ENCODE measurements around the gene ZGLP1.

The ZGLP1 gene

DNA sequence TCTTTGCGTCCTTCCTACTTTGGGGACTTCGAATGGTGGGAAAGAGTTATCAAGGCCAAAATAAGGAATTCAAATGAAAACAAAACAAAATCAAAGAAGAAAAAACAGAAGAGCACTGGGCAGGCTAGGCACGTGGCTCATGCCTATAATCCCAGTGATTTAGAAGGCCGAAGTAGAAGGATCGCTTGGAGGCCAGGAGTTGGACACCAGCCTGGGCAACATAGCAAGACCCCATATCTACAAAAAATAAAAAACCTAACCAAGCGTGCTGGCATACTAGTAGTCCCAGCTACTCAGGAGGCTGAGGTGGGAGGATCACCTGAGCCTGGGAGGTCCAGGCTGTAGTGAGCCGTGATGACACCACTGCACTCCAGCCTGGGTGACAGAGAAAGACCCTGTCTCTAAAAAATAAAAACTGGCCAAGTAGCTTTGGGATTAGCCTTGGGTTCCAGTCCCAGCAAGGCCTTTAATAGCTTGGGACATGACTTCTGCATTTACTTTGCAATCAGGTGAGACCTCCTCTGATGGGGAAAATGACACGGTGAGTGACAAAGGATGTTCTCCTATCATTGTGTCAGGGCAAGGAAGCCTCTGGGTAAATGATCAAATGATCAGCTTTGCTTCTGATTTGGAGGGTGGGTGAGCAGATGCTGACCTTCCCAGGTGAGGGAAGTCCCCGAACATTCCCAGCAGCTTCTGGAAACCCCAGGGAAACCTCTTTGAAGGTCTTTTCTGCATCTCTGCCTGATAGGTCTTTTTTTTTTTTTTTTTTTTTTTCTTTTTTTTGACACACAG lies 31.6 kb downstream of the ZGLP1 start:
- DNase-seq (ENCODE audit: low spot score) = no peak

DNA sequence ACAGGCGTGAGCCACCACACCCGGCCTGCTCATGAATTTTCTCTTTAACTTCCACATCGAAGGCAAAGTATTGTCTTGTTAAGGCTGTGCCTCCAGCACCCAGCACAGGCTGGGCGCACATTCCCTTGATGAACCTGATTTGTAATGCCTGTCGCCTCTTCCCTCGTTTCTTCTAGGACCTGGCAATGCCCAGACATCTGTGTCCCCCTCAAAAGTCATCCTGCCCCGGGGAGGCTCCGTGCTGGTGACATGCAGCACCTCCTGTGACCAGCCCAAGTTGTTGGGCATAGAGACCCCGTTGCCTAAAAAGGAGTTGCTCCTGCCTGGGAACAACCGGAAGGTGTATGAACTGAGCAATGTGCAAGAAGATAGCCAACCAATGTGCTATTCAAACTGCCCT lies 35.0 kb downstream of the ZGLP1 start:
- DNase-seq (ENCODE audit: low spot score) = no peak

DNA sequence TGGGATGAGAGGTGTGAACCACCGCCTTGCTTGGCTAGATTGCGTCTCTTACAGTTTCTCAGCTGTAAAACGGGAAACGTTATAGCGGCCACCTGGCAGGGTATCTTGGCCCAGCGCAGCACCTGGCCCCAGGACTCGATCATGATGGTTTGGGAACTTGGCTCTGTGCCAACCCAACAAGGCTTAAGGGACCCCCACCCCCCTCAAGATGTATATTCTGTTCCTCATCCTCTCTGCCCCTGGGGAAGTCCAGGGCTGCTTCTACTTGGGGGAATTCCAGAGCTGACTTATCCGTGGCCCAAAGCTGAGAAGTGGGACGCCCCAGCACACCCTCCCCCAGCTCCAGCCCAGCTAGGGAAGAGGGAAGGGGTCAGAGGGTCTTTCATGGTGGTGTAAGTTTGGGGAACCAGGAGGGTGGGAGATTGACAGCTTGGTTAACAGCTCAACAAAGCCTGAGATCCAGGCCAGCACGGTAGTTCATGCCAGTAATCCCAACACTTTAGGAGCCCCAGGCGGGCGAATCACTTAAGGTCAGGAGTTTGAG lies 38.0 kb downstream of the ZGLP1 start:
- DNase-seq (ENCODE audit: low spot score) = no peak

DNA sequence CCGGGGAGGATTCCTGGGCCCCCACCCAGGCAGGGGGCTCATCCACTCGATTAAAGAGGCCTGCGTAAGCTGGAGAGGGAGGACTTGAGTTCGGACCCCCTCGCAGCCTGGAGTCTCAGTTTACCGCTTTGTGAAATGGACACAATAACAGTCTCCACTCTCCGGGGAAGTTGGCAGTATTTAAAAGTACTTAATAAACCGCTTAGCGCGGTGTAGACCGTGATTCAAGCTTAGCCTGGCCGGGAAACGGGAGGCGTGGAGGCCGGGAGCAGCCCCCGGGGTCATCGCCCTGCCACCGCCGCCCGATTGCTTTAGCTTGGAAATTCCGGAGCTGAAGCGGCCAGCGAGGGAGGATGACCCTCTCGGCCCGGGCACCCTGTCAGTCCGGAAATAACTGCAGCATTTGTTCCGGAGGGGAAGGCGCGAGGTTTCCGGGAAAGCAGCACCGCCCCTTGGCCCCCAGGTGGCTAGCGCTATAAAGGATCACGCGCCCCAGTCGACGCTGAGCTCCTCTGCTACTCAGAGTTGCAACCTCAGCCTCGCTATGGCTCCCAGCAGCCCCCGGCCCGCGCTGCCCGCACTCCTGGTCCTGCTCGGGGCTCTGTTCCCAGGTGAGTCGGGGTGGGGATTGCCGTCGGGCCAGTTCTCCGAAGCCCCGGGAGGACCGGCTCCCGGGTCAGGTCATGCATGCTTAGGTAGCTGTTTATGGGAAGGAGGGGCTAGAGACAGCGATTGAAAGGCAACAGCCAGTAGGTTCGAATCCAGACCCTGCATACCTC lies 38.8 kb downstream of the ZGLP1 start, which contains the start of gene ICAM1:
Gene ICAM1 (plus strand): TSS at position 505 of the 779 bp plus-strand sequence. CDS start 40 bp downstream, at position 545.
- no peak for DNase-seq (ENCODE audit: low spot score)

DNA sequence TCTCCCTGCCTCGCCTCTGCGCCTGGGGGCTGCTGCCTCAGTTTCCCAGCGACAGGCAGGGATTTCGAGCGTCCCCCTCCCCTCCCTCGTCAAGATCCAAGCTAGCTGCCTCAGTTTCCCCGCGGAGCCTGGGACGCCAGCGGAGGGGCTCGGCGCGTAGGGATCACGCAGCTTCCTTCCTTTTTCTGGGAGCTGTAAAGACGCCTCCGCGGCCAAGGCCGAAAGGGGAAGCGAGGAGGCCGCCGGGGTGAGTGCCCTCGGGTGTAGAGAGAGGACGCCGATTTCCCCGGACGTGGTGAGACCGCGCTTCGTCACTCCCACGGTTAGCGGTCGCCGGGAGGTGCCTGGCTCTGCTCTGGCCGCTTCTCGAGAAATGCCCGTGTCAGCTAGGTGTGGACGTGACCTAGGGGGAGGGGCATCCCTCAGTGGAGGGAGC lies 39.4 kb downstream of the ZGLP1 start:
- no peak for DNase-seq (ENCODE audit: low spot score)

DNA sequence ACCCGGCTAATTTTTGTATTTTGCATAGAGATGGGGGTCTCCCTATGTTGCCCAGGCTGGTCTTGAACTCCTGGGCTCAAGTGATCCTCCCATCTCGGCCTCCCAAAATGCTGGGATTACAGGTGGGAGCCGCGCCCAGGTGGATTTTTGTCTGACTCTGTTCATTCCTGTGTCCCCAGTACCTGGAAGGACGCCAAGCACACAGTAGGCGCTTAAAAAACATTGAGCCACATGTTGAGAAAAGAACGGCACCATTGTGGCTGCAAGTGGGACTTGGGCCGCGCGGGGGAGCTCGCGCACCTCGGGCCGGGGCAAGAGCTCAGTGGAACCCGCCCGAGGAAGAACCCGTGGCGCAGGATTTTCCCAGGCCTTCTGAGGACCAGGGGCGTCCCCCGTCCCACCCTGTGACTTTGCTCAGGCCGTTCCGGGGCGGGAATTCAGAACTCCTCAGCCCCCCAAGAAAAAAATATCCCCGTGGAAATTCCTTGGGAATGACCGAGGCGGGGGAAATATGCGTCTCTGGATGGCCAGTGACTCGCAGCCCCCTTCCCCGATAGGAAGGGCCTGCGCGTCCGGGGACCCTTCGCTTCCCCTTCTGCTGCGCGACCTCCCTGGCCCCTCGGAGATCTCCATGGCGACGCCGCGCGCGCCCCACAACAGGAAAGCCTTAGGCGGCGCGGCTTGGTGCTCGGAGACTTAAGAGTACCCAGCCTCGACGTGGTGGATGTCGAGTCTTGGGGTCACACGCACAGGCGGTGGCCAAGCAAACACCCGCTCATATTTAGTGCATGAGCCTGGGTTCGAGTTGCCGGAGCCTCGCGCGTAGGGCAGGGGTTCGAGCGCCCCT lies 40.1 kb downstream of the ZGLP1 start:
- DNase-seq (ENCODE audit: low spot score) = peak; percentile 60

DNA sequence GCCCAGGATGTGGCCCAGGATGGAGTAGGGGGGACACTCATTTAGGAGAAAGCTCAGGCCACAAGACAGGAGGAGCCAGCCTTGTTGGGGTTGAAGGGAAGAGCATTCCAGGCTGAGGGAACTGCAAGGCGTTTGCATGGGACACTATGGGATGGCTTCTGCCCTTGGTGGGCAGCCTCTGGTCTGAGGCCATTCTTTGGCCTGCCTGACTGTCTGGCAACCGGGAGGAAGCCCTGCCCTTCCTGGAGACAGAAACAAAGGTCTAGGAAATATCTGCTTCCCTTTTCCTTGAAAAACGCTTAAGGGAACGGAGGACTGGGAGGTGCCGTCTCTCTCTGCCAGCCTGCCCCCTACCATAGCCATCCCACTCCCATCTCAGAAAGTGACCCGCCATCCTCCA lies 41.5 kb downstream of the ZGLP1 start:
- no peak for DNase-seq (ENCODE audit: low spot score)

DNA sequence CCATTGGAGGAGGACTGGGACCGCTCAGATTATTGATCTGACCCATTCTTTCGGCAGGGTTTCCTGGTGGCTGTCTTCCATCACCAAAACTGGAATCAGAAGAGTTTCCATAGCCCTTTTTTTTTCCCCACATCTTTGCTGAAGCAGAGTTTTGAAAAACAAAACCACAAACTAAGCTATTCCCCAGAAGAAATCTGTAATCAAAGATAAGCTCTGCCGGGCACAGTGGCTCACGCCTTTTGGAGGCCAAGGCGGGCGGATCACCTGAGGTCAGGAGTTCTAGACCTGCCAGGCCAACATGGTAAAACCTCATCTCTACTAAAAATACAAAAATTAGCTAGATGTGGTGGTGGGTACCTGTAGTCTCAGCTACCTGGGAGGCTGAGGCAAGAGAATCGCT lies 42.9 kb downstream of the ZGLP1 start:
- DNase-seq (ENCODE audit: low spot score) = no peak

DNA sequence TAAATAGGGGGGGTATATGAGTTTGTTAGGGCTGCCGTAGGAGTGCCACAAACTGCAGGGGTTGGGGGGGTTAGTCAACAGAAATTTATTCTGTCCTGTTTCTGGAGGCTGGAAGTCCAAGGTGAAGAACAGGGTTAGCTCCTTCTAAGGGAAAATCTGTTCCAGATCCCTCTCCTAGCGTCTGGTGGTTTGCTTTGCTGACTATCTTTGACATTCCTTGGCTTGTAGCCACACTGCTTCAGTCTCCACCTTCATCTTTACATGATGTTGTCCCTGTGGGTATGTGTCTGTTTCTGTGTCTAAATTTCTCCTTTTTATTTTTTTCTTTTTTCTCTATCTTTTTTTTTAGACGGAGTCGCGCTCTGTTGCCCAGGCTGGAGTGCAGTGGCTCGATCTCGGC lies 46.8 kb downstream of the ZGLP1 start:
- no peak for DNase-seq (ENCODE audit: low spot score)

DNA sequence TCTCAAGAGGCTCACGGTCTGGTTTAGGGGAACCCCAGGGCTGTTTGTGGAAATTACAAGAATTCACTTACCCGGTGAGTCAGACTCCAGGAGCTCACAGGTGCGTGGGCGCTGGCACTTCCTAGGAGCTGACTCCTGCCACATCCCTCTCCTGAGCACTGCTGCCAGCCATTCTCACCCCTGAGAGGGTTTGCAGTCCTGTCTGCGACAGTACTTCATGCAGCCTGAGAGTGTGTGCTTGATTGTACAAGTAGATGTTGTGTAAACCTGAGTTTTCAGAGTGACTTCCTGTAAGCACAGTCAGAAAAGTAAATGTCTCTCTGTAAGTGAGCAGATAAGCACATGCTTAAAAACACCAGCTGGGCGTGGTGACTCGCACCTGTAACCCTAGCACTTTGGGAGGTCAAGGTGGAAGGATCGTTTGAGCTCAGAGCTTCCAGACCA lies 49.5 kb downstream of the ZGLP1 start:
- no peak for DNase-seq (ENCODE audit: low spot score)

DNA sequence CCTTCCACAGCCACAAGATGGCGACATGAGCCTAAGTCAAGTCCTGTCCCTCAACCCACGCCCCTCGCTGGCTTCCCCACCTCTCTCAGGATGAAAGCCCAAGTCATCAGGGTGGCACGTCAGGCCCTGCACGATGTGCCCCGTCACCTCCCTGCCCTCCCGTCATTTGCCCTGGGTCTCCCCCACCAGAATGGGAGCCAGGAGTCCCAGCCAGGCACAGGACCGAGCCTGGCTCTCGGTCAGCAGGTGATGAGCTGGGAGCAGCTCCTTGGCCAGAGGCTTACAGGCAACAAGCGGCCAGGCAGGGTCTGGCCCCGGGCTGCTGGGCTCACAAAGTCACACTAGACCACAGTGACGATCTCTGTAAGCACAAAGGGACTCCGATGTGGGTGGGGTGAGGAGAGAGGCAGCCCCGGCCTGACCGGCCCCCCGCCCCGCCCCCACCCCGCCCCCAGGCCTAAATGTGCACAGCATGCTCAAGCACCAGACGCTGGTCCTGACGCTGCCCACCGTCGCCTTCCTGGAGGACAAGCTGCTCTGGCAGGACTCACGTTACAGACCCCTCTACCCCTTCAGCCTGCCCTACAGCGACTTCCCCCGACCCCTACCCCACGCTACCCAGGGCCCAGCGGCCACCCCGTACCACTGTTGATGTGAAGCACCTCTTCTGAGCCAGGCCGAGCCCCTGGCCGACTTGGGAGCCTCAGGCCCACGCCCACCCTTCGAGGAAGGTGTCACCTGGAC lies 50.3 kb downstream of the ZGLP1 start:
- DNase-seq (ENCODE audit: low spot score) = peak; percentile 83

DNA sequence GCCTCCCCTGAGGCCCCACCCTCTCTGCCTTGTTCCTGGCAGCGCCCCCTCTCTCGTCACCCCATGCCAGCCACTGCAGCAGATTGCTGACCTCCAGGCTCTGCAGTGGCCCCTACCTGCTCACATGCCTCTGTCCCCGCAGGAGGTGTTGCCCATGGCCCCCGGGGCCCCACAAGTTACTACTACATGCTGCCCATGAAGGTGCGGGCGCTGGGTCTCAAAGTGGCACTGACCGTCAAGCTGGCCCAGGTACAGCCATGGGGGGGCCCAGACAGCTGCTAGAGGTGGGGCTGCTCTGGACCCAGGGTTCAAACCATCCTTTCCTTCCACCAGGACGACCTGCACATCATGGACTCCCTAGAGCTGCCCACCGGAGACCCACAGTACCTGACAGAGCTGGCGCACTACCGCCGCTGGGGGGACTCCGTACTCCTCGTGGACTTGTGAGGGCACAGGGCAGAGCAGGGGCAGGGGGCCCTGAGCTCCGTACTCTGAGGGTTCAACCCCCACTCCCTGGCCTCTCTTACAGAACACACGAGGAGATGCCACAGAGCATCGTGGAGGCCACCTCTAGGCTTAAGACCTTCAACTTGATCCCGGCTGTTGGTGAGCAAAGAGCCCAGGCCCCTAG lies 51.4 kb downstream of the ZGLP1 start:
- DNase-seq (ENCODE audit: low spot score) = no peak

DNA sequence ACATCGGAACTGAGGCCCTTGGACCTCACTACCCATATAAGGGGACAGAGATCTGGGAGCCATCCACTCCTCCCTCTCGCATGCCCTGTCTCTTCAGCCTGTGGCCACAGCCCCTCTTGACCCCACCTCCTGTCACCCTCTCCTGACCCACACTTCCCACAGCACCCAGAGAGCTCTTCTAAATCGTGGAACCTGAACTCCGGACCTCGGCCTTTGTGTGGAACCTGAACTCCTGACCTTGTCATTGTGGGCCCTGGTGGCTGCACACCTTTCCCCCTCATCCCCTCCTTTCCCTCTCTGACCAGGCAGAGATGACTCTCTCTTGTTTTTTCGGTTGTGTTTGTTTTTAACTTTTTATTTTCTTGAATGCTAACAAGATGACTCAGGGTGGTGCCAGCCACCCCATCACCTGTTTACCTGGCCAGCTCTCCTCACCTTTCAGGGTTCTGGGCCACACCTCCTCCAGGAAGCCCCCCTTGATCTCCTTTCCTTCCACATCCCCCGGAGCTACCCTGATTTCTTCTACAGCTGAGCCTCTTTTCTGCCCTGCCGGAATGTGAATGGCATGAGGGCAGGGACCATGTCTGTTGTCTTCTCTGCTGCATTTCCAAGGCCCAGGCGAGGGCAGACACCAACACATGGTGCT lies 52.5 kb downstream of the ZGLP1 start:
- DNase-seq (ENCODE audit: low spot score) = no peak

DNA sequence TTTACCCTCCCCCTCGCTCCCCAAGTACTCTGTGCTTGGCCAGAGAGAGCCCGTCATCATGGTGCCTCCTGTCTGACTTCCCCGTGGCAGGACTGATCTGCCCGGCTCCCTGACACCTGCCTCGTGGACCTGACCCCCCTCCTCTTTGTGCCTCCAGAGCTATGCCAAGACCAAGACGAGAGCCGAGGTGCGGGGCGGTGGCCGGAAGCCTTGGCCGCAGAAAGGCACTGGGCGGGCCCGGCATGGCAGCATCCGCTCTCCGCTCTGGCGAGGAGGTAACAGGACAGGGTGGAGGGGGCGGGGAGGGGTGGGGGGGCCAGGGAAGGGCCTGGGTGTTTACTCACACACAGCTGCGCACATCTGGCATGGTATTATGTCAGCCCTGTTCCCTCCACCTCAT lies 53.1 kb downstream of the ZGLP1 start:
- DNase-seq (ENCODE audit: low spot score) = no peak

DNA sequence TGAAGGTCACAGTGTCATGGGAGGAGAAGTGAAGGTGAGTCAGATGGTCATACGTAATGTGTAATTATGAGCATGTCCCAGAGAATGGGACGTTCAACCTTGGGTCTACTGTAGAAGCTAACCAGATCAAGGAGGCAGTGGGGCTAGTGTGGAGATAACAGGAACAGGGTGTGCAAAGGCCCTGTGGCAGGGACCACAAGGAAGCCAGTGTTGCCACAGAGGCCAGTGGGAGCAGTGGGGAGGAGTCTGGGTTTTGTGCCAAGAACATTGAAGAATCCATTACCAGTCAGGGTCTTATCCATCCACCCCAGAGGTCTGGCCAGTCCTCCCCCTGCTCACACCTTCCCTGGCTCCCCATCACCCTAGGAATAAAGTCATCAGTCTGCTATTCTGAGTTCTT lies 54.3 kb downstream of the ZGLP1 start:
- no peak for DNase-seq (ENCODE audit: low spot score)

All from cerebellar cortex (tissue), 1 donor.